Renal cortical epithelial cell (primary cell): ENCODE data around the gene TRAF1. TPM values are rescaled to one million over a fixed set of nuclear protein-coding genes. Genes with fewer than 3 reads are reported as not detected.

ENCODE experiments used
- DNase-seq: peaks from one replicate; pipeline ENCODE4 v3.0.0-alpha.2; 2011; ENCODE audit warnings: low read depth
- total RNA-seq: library from RNA; depleted of rRNA; stranded (reverse); fragments of >200 nt; gene quantifications from 2 replicates; pipeline ENCODE4 v1.2.3, GENCODE V29; 2014

TRAF1 gene
- total RNA-seq, 1 donor from 2014 or later: 3.4 TPM

DNA sequence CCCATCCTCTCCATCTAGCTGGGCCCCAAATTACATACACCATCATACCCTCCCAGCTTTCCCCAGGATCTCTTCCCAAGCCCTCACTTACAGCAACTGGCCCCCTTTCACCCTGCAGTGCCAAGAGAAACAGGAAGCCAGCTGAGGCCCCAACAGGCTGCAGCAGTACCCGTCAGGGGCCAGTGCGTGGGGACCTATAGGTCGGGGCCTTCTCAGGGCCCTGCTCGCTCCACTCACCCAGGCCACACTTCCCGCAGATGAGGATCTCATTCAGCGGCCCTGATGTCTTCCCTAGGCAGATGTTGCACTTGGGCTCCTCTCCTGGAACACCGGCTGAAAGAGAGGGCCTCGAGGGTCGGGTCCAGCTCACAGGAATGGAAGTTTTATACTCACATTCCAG lies 56.4 kb downstream of the TRAF1 start:
- DNase-seq: no peak

DNA sequence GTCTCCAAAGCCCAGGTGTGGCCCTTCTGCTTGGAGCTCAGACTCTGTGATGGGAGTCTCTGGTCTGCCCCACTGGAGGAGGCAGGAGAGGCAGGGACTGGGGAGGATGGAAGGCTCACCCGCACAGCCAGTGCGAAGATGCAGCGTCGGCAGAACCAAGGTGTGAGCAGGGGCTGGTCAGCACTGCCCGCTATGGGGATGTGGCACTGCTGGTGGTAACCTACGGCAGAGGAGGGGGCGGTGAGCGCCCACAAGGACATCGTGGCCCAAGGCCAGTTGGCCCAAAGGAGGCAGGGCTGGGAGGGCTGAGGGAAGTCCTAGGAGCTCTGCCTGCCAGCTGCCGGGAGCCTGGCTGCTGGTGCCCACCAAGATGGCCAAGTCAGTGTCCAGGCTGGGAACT lies 56.9 kb downstream of the TRAF1 start:
- no peak for DNase-seq

DNA sequence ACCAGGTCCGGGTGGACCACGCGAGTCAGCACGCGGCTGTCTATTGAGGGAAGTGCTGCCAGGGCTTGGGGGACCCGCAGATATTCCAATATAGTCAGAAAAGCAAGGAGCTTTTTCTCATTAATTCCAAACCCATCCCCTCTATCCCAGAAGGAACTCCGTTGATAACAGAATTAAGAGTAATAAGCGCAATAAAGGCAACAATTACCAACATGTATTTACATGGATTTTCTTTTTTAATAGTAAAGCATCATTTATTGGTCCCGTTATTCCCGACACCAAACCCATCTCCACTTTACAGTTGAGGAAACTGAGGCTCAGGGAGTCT lies 57.3 kb downstream of the TRAF1 start:
- DNase-seq: no peak

DNA sequence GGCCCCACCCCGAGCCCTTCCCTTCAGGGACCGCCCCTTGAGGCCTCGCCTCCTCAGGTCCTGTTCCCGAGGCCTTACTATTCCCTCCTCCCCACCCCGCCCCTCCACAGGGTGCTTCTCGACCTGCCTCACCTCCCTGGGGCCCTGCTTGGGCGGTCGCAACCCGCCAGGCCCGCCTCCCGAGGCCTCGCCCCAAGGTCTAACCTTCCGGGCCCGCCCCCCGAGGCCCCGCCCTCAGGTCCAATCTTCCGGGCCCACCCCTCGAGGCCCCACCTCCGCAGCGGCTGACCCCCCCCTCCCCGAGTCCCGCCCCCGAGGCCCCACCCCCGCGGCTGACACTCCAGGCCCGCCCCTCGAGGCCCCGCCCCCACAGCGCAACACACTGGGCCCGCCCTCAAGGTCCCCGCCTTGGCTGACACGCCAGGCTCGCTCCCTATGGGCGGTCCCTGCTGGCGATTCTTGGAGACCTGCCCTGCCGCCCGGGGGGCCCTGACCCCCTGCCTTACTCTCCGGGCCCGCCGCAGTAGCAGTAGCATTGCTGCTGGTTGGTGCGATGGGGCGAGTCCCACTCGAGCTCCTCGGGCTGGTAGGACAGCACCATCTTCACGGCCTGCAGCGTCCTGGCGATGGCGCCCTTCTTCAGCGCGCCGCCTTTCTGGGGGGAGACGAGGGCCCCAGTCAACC lies 57.8 kb downstream of the TRAF1 start:
- peak; percentile 87 for DNase-seq

DNA sequence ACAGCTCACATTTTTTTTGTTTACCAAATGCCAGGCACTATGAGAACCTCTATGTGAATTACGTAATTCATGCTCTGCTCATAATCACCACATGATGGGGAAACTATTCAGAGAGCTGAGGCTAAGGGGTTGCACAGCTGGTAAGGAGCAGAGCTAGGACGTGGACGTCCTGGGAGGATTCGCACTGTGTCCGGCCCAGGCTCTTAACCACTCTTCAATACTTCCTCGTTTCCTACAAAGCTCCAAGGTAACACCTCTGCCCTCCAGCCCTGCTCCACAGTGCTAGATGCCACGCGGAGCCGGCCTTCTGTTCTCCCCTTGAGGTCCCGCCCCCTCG lies 58.3 kb downstream of the TRAF1 start:
- peak; percentile 73 for DNase-seq

DNA sequence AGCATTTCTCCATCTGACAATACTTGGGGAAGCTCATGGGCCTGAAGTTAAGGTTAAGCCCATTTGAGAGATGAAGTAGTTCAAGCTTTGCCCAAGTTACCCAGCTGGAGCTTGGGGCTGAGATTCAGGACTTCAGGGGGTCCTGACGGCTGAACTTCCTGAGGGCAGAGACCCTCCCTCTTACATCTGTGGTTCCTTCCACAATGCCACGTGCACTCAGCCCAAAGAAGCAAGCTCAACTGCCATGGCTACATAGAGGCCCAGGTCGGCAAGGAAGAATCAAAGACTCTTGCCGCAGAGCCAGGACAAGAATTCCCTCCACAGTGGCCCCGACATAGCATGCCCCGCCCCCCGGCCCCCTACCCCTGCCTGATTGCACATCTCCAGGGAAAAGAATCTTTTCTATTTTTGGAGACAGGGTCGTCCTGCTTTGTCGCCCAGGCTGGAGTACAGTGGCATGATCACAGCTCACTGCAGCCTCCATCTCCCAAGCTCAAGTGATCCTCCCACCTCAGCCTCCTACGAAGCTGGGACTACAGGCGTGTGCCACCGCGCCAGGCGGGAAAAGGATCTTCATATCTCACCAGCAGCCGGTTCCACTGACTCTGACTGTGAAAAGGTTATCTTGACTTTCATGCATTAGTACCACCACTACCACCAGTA lies 58.8 kb downstream of the TRAF1 start:
- DNase-seq: no peak

DNA sequence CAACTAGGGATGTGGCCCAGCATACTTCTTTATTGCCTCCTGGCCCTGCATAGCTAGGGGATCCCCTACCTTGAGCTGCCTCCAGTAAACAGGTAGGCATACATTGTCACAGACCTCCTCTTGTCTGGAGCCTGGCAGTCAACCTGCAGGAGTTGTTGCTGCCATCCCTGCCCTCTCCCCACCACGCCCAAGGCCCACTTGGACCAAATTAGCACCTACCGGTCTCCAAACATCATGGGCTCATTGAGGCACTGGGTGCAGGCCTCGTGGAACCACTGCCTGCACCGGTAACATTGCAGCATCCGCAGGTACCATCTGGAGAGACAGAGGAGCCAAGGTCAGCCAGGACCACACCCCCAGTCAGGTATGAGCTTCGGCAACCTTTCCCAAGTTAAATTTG lies 59.9 kb downstream of the TRAF1 start:
- DNase-seq: no peak

DNA sequence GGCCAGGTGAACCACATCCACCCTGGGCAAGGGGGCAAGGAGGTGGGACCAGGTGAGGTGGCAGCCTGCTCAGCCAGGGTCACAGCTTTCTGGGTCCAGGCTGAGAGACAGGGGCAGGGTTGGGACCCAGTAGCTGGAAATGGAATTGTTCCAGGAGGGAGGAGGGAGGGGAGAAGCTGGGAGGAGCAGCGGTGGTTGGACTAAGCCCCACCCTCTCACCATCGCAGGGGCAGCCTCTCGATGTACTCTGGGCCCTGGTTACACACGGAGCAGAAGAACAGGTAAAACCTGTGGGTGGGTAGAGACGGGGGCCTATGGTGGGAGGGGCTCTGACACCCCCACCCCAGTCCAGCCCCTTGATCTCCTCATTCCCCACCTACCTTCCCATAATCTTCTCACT lies 60.8 kb downstream of the TRAF1 start:
- DNase-seq: no peak

DNA sequence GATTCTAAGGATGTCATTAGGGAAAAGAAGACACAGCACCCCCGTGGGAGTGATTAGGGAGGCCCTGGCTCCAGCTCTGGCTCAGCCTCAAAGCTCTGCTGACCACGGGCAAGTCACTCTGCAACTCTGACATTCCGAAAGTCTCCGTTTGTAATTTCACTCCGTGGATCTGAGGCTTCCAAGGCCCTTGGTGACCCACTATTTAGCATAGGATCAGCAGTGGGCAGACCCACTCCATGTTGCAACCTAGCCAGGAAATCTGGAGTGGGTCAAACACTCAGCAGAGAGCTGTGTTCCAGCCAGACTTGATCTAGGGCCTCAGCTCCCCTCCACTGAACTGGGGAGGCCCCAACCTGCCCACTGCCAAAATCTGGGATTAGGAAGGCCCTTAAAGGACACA lies 61.4 kb downstream of the TRAF1 start:
- DNase-seq: no peak

DNA sequence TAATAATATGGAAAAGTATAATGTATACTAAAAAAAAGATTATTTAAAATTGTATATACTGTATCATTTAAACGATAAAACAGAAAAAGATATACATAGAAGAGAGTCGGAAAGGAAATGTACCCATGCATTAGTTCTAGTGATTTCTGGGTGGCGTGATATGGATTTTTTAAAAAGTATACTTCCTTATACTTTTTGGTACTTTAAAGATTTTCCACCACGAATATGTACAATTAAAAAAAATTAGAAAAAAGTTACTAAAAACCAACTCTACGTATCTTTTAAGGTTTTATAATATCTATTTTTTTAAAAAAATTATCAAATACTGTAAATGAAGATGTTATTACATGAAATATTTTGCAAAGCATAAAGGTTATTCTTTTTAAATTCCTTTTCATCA lies 61.9 kb downstream of the TRAF1 start:
- DNase-seq: no peak

DNA sequence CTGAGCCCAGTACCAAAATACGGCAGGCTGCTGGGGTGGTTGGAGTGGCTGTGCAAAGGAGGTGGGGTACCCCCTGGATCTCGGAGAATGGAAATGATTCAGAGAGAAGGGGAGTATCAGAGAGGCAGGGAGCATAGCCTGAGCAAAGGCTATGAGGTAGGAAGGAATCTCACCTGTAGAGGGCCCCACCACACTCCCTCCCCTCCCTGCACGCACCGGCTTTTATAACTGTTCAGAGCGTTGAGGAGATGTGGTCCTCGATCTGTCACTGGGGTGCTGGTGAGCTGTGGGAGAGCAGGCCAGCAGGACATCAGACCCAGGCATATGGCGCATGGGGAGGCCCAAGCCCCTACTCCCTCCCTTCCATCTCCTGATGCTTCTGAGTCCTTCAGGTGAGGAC lies 62.8 kb downstream of the TRAF1 start:
- DNase-seq: no peak

DNA sequence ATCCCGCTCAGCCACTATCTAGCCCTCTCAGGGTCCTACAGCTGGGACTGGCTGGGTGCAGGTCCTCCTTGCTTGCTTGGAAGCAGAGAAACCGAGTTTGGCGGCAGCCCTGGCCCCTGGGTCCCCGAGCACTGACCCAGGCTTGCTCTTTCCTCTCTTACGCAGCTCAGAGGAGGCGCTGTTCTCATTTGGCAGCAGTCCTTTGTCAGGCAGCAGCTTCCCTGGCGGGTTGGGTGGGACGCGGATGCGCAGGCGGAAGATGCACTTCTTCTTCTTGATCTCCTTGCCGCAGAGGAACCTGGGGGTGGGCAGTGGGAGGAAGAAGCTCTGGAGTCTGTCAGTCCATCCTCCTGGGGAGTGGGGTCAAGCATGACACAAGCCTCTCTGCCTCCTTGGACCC lies 64.1 kb downstream of the TRAF1 start:
- DNase-seq: no peak

DNA sequence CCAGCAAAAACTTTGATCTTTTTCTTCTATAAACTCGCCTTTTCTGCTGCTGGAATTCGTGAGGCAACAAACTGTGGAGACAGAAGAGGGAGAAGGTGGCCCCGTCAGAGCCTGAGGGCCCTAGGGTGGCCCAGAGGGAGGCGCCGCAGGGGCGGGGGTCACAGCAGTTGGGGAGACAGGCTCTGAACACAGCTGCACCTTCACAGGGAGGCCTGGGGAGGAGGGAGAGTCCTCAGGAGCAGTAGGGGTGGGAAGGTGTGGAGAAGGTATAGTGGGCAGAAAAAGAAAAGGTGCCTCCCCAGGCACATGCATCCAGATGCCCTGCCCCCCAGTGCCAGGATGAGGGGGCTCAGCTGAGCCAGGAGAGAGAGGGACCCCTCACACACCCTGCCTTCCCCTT lies 64.7 kb downstream of the TRAF1 start:
- no peak for DNase-seq

DNA sequence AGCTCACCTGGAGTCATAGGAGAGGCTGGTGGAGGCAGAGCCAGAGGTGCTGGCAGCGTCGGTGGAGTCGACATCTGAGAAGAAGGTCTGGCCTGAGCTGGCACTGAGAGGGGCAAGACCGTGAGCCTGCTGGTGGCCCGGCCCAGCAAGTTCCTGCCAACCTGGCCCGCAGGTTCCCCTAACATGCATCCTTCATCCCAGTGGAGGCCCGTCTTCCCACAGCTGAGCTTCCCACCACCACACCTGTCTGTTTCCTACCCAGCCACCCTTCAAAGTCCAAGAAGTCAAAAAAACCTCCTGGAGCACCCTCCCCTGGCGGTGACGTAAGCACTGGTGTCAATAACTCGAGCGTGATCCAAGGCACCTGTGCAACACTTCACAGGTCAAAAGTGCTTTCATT lies 66.5 kb downstream of the TRAF1 start:
- DNase-seq: no peak

DNA sequence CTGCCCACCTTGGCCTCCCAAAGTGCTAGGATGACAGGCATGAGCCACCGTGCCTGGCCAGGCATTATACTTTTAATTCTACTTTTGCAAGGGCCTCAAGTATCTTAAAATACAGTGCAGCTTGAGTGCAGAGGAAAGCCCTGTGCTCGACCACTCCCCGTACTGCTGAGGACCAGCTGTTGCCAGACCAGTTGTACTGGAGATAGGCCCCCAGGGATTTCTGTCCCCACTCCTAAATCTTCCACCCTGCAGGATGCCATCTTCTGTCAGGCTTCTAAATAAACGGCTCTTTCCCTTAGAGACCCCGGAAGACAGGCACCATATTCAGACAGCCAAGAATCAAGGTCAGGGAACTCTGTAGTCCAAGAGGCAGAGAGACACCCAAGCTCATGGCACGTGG lies 67.2 kb downstream of the TRAF1 start:
- no peak for DNase-seq

DNA sequence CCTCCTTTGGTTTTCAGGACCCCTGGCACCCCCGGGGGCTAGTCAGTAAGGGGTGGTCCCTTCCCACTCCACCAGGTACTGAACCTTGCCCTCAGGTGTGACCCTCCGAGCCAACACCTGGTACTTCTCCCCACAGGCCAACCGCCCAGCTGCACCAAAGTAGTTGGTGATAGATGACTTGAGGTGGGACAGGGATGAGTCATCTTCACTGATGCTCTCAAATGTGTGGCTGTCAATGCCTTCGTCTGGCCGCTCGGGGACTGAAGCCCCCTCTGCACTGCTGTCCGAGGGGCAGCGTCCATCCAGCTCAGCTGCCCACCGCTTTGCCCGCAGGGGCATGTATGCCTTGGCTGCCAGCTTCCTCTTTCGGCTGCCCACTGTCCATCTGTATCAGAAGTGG lies 68.7 kb downstream of the TRAF1 start:
- no peak for DNase-seq

DNA sequence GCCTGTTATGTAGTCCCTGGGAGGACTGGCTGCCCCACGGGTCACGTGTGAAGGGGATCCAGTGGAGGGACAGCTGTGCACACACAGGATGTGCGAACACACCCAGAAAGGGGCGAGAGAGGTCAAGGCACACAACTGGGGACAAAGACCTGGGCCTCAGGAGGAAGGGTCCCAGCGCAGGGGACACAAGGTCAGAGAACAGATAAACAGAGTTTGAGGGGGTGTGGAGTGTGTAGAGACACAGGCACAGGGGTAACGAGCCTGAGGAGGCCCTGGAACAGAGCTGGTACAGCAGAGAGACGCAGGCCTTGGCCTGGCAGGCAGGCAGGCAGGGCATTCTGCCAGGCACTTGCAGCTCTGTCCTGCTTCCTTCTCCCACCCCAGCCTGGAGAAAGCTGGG lies 69.1 kb downstream of the TRAF1 start:
- DNase-seq: no peak

DNA sequence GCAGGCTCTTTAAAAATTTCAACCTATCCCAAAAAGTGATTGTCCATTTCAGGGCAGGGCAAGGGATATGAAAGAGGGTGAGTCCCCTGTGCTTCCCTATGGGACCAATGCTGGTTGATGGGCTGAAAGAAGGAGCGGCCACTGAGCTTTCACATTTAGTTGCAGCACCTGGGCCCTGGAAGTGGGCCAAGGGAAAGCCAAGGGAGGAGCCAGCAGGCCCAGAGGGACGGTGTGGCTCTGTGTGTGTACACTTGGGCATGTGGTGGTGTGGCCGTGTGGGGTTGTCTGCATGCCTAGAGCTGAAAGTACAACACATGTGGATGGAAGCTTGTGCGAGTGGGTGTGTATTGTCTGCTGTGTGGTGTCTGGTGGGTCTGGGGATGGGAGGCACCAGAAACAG lies 69.9 kb downstream of the TRAF1 start:
- DNase-seq: no peak

DNA sequence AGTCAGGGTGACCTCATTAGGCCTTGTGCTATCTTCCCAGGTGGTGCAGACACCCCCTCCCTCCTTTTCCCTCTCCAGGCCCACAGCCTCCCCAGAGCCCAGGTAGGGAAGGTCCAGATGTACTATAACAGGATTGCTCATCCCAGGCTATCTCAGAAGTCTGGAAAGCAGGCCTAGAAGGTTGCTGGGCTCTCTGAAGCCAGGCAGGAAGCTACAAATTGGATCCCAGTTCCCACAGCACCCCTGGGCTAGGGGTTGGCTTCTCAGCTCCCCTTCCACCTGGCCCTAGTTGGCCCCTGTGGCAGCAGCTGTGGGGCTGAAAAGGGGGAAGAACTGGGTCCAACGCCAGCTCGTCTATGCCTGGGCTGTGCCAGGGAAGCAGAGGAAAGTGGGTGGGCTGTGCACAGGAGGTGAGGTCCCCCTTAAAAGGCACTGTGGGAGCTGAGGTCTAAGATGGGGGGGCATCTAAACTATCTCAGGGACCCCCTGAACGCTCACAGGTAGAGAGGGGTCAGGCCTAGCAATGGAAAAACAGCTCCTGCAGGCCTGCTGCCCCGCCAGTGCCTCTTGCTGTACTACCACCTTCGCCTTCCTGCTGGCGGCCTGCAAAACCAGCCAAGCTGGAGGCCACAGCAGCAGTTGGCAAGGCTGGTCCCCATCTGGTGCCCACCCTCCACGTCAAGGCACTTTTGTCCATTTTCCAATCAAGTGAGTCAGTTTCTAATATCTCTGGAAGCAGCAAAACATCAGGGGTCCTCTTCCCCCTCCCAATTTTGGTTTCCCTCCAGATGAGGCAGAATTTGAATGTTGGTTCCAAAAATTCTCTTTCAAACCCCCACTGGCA lies 70.5 kb downstream of the TRAF1 start:
- no peak for DNase-seq

DNA sequence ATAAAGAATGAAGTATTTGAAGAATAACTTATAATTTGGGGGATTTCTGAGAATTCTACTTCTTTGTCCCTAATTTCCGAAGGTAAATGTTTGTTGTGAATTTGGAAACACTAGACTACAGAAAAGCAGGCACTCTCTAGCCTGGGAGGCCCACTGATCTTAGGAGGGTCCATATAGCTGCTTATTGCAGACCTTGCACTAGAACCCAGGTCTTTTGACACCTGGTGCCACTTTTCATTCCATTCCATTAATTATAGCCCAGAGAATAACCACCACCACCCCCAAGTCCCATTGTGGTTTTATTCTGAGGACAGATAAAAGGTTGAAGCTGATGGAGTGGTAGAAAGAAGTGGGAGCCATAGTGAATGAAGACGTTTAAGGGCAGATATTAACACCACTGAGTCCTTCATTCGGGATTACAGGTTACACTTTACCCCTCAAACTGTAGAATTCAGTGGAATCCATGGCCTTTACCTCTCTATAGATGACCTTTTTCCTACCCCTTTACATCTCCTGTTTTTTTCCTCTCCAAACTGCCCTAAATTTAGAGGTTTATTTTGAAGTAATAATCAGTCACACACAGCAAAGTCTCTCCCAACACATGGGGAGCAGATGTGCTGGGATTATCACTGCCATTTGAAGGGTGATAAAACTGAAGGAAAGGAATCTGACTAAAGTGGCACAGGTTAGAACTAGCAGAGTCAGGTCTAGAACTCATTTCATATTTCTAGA lies 71.8 kb downstream of the TRAF1 start:
- DNase-seq: no peak

DNA sequence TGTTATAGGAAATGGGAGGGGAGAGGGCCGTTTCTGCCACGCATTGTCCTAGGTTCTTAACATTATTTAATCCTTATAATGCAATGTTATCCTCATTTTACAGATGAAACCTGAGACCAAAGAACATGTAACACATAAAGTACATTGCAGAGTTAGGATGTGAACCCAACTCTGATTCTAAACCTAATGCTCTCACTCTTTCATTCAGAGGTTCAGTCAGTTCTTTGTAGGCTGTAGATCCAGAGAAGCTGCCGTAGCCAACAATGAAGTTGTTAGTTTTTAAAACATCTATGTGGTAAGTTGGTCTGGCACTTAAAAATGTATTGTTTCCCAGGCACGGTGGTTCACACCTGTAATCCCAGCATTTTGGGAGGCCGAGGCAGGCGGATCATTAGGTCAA lies 73.4 kb downstream of the TRAF1 start:
- no peak for DNase-seq
